GM21576 (cell line): ENCODE measurements around the gene ARHGEF38.

Experiments
- ATAC-seq: cut with Tn5 transposase; IDR thresholded peaks from one replicate; pipeline ENCODE4 v1.9.1; 2021; ENCODE audit warnings: mild to moderate bottlenecking, moderate library complexity; ENCODE audit not compliant: unreplicated experiment

Gene ARHGEF38

DNA sequence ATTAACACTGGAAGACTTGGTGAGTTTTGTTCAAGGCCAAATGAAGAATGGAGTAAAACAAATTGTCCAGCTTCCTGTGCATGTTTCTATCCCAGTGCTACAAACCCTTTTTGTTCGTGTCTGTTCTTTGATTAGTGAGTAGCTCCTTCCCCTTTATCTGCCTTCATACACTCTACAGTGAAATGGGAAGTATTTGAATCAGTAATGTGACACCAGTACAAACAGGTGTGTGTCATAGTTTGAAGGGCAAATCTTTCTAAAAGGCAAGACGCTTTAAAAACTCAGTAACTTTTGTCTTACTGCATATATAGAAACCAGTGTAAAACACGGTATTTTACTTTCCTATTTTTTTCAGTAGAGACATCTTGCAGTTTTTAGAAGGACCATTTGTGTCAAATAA lies 5.9 kb downstream of the ARHGEF38 start:
- no peak for ATAC-seq

DNA sequence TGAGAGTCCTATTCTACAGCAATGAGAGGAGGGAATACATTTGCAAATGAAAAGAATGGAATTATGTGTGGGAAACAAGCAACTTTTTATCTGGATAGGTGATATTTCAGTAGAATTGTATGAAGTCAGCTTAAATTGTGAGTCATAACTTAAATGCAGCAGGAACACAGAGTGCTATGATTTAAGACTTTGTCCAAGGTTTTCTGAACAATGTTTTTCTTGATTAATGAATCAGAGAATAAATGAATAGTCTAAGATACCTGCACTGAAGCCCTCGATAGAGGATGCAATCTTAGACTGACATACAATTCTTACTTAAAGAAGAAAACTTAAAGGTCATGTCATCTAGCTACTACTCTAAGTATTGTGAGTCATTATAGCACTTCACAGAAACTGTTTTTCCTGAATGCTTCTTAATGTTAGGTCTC lies 8.0 kb downstream of the ARHGEF38 start:
- no peak for ATAC-seq

DNA sequence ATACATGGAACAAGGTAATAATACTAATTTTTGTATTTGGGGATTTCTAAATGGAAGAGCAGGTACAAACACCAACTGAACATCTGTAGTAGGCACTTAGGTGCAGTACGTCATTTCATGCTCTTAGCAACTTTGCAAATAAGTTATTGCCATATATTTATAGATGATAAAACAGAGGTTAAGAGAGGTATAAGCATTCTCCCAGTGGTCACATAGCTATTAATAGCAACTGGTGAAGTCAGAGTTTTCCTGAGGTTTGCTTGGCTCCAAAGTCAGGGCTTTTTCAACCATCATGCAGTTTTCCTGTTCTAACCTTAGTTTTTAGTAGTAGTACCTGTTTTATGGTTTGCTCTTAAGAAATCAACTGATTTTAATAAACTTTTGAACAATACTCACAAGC lies 10.9 kb downstream of the ARHGEF38 start:
- no peak for ATAC-seq

DNA sequence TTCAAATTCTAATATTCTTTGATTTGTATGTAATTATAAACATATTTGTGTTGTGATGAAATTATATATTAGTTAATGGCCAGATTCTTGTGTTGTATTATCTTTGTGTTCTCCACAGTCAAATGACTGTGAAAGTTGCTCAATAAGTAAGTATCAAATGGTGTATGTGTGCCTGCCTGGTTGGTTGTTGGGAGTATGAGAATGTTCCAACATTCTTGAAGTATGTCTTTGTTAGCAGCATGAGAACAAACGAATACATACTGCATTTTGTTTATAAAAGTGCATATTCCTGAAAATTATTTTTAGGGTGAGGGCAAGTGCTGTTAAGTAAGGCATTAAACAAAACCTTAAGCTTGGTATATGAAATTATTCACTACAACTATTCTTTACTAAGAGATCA lies 16.2 kb downstream of the ARHGEF38 start:
- ATAC-seq, result no peak

DNA sequence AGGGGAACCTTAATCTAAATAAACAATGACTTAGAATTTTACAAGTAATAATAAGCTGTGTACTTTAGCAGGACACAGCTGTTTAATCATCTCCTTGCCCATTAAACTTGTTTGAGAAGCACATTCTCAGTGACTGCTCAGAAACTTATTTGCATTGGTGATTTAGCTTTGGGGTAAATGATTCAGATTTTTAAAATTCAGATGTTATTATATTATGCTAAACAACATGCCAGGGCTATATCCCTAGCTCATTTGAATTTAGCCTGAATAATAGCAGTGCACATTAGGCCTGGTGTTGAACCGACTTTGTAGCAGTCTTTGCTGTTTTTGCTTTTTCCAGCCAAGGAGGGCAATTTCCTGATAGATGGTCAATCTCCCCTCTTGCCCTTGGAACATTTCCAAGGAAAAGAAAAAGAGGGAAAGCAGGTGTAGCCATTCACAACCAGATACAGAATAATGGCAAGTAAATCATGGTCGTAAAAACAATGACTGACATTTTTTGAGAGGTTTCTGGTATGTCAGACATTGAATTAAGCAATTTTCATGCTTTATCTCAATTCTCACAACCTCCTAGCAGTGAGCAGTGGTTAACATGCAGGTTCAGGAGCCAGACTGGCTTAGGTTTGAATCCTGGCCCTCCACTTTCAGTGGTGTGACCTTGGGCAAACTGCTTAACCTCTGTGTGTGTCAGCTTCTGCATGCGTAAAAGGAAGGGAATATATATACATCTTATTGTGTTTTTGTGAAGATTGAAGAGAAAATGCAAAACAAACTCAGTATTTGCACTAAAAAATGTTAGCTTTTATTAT lies 16.8 kb downstream of the ARHGEF38 start:
- no peak for ATAC-seq

DNA sequence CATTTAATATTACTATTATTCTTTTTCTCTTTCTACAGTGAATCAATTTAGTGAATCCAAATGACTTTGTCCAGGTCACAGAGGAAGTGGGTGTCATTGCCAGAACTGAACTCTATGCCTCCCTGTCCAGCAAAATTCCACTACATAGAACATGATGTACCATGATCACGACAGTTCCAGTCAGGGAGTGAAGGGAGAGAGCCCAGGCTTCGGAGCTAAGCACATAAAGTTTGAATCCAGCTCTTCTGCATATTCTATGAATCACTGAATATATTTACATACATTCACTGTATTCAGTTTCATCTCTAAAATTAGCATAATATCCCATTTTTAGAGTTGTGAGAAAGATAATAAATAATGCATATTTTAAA lies 17.4 kb downstream of the ARHGEF38 start:
- no peak for ATAC-seq

DNA sequence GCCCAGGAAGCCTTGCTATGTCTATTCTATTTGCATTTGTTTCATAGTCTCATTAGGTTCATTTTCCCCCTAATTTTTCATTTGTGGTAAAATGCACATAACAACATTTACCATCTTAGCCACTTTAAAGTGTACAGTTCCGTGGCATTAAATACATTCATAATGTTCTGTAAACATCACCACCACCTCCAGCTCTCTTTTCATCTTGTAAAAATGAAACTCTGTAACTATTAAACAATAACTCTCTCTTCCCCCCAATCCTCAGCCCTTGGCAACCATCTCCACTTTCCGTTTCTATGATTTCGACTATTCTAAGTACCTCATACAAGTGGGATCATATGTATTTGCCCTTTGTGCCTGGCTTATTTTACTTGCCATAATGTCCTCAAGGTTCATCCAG lies 19.9 kb downstream of the ARHGEF38 start:
- no peak for ATAC-seq

DNA sequence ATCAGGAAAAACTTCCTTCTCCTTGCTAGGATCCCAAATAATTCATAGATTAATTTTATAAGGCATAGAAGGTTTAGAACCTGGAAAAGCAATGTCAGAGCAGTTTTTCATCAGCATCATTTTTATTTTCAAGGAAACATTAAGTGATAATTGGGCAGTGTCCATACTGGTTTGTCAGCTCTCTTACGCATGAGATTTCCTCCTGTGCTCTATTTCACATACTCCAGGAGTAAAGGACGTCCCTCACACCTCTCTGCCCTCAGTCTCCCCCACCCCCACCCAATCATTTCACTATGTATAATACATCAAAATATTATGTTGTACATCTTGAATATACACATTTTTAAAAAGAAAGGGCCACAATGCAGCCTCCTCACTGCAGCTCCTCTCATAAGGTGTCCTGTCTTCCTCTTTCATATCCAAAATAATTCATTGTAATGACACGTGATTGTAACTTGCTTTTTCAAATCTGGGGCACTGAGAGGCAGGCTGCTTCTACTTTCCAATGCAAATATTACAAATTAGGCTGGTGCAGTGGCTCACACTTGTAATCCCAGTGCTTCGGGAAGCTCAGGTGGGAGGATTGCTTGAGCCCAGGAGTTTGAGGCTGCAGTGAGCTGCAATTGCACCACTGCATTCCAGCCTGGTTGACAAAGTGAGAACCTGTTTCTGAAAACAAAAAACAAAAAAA lies 34.4 kb downstream of the ARHGEF38 start:
- ATAC-seq, result no peak

DNA sequence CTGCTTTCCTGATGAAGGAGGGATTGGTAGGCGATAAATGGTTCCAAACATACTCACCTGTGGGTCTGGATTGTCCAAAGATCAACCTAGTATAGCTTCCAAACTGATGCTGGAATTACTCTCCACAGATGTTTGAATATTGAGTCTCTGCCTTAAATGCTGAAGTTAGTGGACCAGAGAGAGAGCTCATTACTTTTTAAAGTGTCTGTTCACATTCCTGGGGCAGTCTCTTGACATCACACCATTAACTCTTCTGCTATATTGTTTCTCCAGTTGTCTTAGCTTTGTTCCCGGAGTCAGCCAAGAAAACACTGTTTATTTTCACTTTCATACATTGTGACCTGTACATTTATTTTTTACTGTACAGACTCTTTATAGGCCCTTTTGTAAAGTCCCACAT lies 35.4 kb downstream of the ARHGEF38 start:
- ATAC-seq, result no peak

DNA sequence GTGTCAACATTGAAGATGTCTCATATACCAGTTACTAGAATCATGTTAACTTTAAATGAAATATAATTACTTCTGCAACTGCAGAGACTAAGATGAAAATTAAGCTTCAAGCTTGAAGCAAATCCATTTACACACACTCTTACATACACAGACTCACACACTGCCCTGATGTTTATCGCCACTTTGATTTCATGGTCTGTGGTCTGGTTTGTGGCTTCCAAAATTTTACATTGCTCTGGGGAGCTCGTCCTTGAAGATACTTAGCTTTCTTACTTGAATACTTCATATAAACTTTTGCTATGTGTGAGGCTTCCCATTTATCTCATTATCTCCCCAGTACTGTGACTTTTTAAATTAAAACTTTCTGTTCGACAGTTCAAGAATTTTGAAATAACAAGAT lies 35.8 kb downstream of the ARHGEF38 start:
- no peak for ATAC-seq

DNA sequence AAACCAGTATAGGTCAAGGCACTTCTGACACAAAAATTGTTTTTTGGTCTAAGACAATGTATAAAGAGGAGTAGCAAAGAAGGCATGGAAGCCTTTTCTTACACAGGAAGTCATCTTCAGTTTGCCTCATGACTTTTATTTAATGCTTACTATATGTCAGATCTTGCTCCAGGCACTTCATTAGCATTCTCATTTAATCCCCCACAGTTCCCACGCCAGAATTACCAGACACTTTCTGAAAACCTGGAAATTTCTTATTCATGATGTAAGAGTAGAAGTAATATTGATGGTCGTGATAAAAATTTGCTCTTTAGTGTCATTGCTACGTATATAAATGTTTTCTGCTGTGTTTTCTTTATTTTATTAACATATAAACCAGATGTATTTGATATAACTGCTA lies 39.2 kb downstream of the ARHGEF38 start:
- no peak for ATAC-seq

DNA sequence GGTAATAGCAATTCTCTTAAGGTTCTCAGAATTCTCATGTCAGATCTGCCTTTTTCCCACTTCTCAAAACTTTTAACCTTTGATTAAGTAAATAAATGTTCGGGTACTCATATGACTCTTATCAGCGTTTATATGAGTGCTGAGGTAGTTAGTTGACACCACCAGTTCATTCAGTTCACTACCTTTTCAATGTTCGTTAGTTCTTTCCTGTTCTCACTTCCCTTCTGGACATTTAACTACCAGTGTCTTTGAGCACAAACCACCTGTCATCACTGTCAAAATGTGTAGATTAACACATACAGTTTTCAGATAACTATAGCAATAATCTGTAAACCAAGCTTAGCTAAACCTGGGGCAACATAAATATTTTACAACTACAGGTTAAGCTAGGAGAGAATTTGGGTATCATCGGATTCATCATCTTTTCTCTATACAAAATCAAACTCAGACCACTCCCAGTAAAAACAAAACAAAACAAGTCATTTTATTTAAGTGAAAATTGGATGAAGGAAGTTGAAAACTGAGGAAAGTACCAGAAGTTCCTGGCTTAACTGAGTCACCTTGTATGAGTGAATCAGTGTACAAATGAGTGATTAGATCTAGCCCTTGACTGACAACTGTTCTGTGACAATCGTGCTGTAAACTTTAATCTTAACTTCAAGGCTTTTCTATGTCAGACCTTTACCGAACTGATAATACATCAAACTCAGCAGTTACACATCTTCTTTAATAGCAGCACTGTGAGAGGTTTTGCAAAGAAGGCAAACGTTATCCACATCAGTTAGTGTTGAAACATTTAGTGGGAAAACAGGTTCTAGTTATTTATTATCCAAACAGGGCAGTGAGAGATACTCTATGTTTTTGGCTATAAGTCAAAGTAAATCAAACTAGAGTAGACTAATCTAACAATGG lies 41.9 kb downstream of the ARHGEF38 start:
- peak; percentile 91 for ATAC-seq

DNA sequence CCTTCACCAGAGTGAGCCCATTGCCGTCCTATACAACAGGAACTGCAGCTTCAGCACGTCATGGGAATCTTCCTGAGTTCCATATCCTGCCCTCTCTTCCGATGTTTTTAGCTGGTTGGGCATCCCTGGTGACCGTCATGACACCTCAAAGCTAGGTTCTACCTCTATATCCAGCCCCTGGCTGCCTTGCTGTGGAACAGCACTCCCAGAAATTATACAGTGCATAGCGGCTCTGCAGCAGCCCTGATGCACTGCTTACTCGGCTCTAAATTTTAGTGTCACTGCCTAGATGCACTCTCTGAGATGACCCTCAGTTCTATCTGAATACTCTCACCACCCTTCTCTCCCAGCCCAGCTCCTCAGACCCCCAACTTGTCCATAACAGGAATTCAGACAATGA lies 44.3 kb downstream of the ARHGEF38 start:
- ATAC-seq, result no peak

DNA sequence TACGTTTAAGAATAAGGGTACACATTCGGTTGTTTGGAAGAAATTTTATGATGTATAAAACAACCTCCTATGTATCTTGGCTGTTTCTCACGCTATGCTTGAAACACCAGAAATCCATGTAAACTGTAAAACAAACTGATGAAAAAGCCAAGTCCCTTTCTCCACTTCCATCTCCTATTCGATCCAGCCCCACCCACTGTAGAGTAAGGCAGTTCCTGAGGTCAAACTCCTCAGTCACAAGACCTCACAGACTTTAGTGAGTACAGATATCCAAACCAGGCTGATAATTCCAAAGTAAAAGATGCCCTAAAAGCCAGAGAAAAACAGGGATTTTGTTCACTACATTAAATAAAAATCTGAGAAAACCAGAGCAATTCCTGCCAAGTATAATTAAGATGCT lies 45.6 kb downstream of the ARHGEF38 start:
- no peak for ATAC-seq

DNA sequence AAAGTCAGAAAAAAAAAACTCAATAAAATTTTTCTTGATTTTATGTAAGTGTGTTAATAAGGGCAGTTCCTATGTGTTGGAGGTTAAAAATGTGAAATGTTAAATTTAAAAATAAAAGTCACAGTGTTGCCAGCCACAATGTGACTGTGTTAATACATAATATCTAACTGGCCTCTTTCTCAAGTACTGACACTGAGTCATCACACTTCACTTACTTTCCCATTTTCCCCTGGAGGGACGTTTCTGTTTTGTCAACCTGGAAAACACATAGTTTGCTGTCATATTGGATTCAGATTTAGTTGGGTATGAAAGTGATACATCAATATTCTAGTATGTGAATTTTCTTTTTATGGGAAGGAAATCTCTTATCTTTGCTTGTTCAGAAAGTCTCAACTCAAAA lies 46.4 kb downstream of the ARHGEF38 start:
- ATAC-seq, result no peak

DNA sequence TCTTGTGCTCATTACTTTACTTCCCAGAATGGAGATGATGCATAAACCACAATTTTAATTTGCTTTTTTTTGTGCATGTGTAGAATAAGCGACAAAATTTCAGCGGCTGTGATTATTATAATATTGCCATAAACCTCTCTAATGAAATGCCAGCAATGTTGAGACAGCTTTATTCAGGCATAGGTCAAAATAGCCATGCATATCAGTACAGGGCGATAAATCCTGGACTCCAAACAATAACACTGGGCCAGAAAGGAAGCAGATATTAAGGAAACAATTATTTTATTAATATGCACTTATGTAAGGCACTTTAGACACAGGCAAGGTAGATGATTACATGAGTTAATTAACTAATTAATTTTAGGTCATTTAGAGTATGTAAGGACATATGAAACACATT lies 47.1 kb downstream of the ARHGEF38 start:
- no peak for ATAC-seq

DNA sequence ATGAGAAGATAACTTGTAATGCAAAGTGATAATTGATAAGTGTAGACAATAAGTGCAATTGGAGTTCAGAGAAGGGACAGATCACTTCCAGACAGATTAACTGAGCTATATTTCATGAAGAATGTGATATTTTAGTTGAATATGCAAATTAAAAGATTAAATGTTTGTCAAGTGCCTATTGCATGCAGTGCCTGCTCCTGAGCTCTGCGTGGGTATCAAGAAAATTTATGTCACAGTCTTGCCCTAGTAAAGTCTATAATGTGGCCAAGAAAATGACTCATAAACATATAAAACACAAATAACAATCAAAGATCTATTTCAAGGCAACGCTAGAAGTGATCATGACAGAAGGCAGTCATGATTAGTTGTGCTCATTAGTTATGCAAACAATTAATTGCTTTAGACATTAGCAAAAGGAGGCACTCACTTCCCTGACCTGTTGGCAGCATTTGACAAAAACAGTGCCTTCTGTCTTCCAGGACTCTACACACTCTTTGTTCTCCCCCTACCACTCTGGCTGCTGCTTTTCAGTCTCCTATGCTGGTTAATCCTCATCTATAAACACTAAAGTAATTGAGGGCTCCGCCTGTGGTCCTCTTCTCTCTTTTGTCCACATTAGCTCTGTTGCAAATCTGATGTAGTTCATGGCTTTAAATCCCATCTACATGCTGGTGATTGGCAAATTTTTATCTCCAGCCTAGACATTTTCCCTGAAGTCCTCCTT lies 47.7 kb downstream of the ARHGEF38 start:
- ATAC-seq, result no peak

DNA sequence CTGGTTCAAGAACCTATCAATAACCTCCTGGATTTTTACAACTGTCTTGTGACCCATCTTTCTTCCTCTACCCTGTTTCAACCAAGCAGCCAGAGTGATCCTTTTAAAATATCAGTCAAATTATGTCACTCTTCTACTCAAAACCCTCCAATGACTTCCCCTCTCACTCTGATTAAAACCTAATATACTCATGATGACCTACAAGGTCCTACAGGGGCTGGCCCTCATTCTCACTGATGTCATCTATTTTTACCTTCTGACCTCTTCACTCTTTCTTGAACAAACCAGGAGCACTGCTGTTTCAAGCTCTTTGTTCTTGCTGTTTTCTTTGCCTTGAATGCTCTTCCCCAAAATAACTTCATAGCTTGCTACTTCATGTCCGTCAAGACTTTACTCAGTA lies 48.5 kb downstream of the ARHGEF38 start:
- no peak for ATAC-seq

DNA sequence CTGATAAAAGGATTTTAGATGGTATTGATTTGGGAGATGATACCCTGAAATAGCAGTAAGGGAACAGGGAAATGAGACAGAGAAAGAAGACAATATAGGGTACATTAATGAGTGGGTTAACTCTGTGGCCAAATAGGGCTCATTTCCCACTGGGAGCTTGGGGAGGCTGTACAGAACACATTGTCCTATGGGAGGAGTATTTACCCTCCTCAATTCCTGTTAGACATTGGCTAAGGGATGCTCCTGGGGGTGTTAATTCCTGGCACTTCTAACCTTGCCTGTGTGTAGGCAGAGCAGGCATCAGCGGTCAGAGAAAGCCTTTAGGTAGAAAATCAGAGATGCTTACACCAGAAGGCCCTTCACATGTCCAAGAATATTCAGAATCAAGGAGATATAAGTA lies 49.0 kb downstream of the ARHGEF38 start:
- no peak for ATAC-seq

DNA sequence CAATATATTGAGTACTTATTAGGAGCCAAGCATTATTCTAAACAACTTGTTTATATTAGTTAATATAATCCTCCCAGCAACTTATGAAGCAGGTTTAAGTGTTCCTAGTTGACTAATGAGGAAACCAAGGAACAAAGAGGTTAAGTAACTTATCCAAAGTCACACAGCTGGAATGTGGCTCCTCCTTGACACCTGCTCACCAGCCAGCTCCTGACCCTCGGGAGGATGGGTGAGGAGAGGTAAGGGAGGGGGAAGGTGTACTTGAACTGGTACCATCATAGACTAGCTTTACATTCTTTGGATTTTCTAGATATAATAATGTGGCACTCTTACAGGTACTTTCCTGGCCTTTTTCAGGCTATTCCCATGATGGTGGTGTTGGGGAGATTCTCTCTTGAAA lies 50.7 kb downstream of the ARHGEF38 start:
- ATAC-seq, result no peak

DNA sequence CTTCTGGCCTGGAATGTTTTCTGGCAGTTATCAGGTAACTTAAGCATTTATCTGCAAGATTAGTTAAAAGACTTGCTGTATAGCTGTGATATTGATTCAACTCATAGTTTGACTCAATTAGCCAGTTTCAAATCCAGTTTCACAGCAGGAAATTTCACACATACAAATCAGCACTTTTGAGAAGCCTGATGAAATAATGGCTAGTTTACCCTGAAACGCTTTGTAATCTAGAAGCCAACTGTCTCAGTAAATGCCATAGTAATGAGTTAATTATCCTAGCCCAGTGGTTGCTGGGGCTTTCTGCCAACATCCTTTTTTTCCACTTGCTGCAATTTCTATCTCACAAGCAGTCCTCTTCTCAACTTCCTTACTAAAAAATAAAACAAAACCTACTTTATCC lies 53.1 kb downstream of the ARHGEF38 start:
- no peak for ATAC-seq
